ENCODE results near the gene CIDEA.

Gene CIDEA

GRCh38 chr18:12321333-12321732 is 67.2 kb downstream of the CIDEA start:
- ChIA-PET POLR2A (no interaction called here), CTCF (interaction anchor here (1.1 kb wide), 1 partner anchor 11 kb away, joined by 3 read pairs; no protein-coding TSS in a partner anchor)
- DNase-seq (ENCODE audit: extremely low spot score) = no peak
- no peak for TF ChIP-seq CTCF (IDR thresholded peaks at IDR 0.05; ENCODE audit: control extremely low read depth, extremely low read depth, low read depth, missing control alignments)

GRCh38 chr18:12324991-12325725 is 71.0 kb downstream of the CIDEA start:
- CTCF ChIA-PET = interaction anchor here (2.1 kb wide), 1 partner anchor 11 kb away, joined by 8 read pairs; no protein-coding TSS in a partner anchor
- DNase-seq (ENCODE audit: extremely low spot score) = no peak
- POLR2A ChIA-PET = no interaction called here
- no peak for TF ChIP-seq CTCF (IDR thresholded peaks at IDR 0.05; ENCODE audit: control extremely low read depth, extremely low read depth, low read depth, missing control alignments)

GRCh38 chr18:12325726-12326245 is 71.6 kb downstream of the CIDEA start:
- DNase-seq (ENCODE audit: extremely low spot score) = no peak
- TF ChIP-seq CTCF (IDR thresholded peaks at IDR 0.05; ENCODE audit: control extremely low read depth, extremely low read depth, low read depth, missing control alignments) = no peak
- ChIA-PET POLR2A (no interaction called here), CTCF (interaction anchor here (2.1 kb wide), 1 partner anchor 12 kb away, joined by 8 read pairs; no protein-coding TSS in a partner anchor)

- no peak for TF ChIP-seq CTCF (IDR thresholded peaks at IDR 0.05; ENCODE audit: control extremely low read depth, extremely low read depth, low read depth, missing control alignments)
- ChIA-PET CTCF (interaction anchor here (0.7 to 2.8 kb wide), 17 partner anchors 10 to 608 kb away, joined by 3 to 81 read pairs (median 8); partner anchors contain the start of gene TUBB6), POLR2A (interaction anchor here (0.5 kb wide), 1 partner anchor 48 kb away, joined by 3 read pairs; no protein-coding TSS in a partner anchor)
- DNase-seq (ENCODE audit: extremely low spot score) = no peak
Measured at GRCh38 chr18:12326711-12327460, 72.7 kb downstream of the CIDEA start.

Data from GM10248 (cell line).